A673 (cell line): ENCODE measurements around the gene UAP1.

Source experiments
- EZH2 ChIP-seq: fragments of 200-600 bp; sonication (generic); IDR thresholded peaks from 2 replicates; pipeline ENCODE4 v1.6.1; 2017; ENCODE audit warnings: borderline replicate concordance, low read depth, mild to moderate bottlenecking, mixed read lengths, antibody characterized with exemption, low read length; ENCODE audit not compliant: poor library complexity, severe bottlenecking
- TF ChIP-seq, protein P1 (sequence below): fragments of 300-800, 200-600 bp; sonication (generic); conservative IDR thresholded peaks from 2 replicates; pipeline ENCODE4 v1.5.1; 2017; ENCODE audit warnings: low read depth, mild to moderate bottlenecking, antibody characterized with exemption, low read length, moderate library complexity, mixed read lengths

GRCh38 chr1:162571696-162572095 lies 10.2 kb downstream of the UAP1 start:
- TF ChIP-seq EZH2 = no peak
- TF ChIP-seq, protein P1, sequence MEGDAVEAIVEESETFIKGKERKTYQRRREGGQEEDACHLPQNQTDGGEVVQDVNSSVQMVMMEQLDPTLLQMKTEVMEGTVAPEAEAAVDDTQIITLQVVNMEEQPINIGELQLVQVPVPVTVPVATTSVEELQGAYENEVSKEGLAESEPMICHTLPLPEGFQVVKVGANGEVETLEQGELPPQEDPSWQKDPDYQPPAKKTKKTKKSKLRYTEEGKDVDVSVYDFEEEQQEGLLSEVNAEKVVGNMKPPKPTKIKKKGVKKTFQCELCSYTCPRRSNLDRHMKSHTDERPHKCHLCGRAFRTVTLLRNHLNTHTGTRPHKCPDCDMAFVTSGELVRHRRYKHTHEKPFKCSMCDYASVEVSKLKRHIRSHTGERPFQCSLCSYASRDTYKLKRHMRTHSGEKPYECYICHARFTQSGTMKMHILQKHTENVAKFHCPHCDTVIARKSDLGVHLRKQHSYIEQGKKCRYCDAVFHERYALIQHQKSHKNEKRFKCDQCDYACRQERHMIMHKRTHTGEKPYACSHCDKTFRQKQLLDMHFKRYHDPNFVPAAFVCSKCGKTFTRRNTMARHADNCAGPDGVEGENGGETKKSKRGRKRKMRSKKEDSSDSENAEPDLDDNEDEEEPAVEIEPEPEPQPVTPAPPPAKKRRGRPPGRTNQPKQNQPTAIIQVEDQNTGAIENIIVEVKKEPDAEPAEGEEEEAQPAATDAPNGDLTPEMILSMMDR = no peak
